ES-I3 (cell line): ENCODE measurements around the gene RBL2.
"Not testable (repeated sequence)": the region's sequence is repeated elsewhere in the genome, so short reads cannot be mapped to it uniquely, and the experiment has no call there.

Source experiments
- H3K36me3 ChIP-seq: 2 replicates; pipeline ENCODE4 v1.6.1; 2013; ENCODE audit warnings: mild to moderate bottlenecking, low read length, control low read depth, moderate library complexity; ENCODE audit not compliant: insufficient read depth
- H3K4me1 ChIP-seq: 2 replicates; pipeline ENCODE4 v1.6.1; 2013; ENCODE audit warnings: mild to moderate bottlenecking, control low read depth, low read length; ENCODE audit not compliant: insufficient read depth
- H3K9ac ChIP-seq: 2 replicates; pipeline ENCODE4 v1.6.1; 2013; ENCODE audit warnings: low read depth, mild to moderate bottlenecking, low read length, moderate library complexity
- H3K9me3 ChIP-seq: 2 replicates; pipeline ENCODE4 v1.6.1; 2013; ENCODE audit warnings: mild to moderate bottlenecking, low read length, moderate library complexity; ENCODE audit not compliant: control insufficient read depth, insufficient read depth

Gene RBL2

DNA sequence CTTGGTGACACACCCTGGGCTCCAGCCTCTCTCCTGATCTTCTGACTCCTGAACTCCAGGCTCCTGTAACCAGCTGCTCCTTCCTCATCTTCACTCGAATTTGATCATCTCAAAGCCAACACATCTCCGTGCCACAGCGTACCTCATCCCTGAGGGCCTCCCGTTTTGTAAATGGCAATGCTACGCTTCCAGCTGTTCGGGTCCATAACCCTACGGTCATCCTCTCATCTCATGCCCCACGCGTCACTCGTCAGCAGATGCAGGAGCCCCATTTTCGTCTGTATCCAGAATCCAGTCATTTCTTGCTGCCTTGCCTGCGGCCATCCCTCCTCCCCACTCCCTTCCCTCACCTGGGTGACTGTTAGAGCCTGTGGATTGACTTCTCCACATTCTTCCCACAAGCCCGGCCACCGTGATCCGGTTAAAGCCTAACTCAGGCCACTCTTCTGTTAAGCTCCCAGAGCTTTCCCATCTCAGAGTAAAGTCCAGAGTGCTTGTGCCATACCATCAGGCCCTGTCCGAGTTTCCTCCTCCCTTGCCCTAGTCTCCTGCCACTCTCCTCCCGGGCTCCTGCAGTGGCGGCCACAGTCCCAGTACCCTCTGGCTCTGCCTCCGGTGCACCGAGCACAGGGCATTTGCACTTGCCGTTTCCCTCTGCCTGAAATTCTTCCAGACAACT is 89.0 kb downstream of the RBL2 start:
- Histone ChIP-seq H3K9me3 (no peaks in the 10 kb centered on the region), H3K9ac (no peak overlapping the region), H3K36me3 (no peaks in the 10 kb centered on the region; the same call in 1 of the 2 replicates), H3K4me1 (no peaks in the 10 kb centered on the region)

DNA sequence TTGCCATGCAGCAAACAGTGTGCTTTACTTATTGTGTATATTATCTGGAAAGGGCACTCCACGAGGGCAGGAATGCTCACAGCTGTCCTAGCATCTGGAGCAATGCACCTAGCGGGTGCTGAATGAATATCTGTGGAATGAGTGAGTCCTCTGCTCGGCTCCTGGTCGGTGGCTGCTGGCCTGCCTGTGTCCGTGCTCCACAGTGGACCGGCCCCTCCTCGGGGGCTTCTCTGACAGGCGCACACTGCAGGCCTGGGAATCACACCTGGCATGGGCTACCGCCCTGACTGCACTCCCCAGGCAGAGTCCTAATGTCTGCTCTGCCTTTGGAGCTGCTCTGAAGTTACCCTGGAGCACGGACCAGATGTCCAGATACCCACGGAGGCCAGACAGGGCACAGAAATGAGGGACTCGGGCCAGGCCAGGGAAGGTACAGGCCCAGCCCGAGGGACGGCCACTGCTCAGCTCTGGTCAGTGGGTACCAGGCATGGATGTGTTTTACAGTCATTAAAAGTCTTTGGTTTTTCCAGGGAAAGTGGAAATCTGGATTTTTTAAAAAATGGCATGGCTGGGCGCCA is 89.8 kb downstream of the RBL2 start:
- no peaks in the 10 kb centered on the region for H3K9me3 ChIP-seq
- H3K36me3 ChIP-seq: no peaks in the 10 kb centered on the region
- H3K9ac ChIP-seq: no peak overlapping the region
- H3K4me1 ChIP-seq: no peaks in the 10 kb centered on the region

DNA sequence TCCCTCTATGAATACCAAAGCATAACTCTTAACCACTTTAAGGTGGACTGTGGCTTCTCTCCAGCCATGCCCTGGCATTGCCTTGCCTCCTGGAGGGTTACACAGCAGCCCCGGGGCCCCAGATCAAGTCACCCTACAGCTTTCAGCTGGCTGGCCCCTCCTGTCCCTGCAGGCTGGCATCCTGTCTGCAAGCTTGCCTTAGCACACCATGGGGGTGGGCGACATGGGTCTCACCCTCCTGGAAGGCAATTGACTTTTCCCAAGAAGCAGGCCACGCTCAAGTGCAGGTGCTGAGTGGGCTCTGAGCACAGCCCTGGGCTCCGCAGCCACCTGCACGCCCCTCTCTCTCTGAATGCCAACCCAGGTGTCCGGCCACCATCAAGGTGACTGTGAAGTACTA is 94.5 kb downstream of the RBL2 start:
- Histone ChIP-seq H3K4me1 (no peaks in the 10 kb centered on the region), H3K9ac (no peak overlapping the region), H3K36me3 (no peaks in the 10 kb centered on the region), H3K9me3 (no peaks in the 10 kb centered on the region)

DNA sequence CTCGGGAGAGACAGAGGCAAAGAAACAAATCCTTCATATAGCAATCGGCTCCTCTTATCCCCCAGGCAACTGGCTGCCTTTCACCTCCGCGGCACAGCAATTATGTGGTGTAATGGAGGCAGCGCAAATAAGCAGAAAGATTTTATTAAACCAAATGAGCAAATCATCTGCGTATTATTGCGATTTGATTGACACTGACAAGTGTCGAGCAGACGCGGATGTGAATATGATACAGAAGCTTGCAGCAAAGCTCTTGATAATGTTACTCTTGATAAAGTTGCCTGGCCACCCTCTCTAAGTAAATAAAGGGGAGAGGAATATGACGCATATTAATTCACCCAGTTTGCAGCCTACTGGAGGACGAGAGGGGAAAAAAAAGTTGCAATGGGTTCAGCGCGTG is 95.2 kb downstream of the RBL2 start:
- H3K4me1 ChIP-seq: no peaks in the 10 kb centered on the region
- H3K36me3 ChIP-seq: no peaks in the 10 kb centered on the region
- H3K9me3 ChIP-seq: no peaks in the 10 kb centered on the region
- no peak overlapping the region for H3K9ac ChIP-seq

DNA sequence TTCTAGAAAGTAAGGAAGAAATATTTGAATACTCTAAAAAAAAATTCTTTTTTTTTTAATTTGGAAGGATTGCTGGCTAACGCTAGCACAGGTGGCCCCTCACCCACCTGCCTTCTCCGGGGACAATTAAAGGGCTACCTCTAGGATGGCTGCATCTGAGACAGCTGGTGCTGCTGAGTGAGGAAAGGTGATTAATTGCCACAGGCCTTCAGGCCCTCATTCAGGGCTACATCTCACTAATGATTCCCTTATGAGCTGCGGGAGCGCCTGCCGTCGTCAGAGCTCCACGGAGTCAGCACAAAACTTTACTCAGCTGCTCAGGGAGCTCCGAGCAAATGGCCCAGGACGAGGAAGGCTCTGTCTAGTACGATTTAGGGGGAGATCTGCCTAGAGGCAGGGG is 95.8 kb downstream of the RBL2 start:
- no peaks in the 10 kb centered on the region for H3K36me3 ChIP-seq
- no peak overlapping the region for H3K9ac ChIP-seq
- no peaks in the 10 kb centered on the region for H3K9me3 ChIP-seq
- no peaks in the 10 kb centered on the region for H3K4me1 ChIP-seq

DNA sequence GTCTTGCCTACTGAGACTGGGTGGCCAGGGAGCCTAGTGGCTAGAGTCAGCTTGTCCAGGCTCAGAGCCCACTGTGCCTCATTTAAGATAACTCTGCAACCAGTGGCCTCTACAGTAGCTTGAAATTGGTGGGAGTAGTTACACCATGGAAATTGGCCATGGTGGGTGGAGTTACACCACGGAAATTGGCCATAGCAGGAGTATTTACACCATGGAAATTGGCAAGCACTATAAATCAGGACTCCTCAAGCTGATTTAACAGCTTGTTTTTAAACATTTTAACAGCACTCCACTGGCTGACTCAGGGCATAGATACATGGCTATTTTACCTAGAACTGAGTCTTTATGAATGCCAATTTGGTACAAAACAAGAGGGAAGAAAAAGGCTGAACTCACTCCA is 96.5 kb downstream of the RBL2 start:
- no peak overlapping the region for H3K9ac ChIP-seq

DNA sequence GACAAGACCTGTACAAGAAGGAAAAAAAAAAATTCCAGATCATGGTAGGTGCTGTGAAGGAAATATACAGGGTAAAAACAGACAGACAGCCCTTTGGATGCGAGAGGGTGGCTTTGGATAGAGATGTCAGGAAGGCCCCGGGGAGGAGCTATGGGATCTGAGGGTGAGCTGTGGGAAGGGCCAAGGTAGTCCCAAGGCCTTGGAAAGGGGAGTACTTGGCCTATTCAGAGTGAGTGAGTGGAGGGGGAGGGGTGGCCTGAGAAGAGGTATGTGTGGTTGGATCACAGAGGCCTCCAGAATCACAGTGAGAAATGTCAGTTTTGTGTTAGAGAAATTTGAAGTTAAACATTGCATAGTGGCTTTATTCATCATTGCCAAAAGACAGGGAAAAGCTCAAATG is 99.9 kb downstream of the RBL2 start:
- Histone ChIP-seq H3K4me1 (no peaks in the 10 kb centered on the region), H3K9me3 (no peaks in the 10 kb centered on the region), H3K9ac (no peak overlapping the region), H3K36me3 (no peaks in the 10 kb centered on the region)

More for the DNA sequence above, 96.5 kb downstream of the RBL2 start:
- no peaks in the 10 kb centered on the region for H3K36me3 ChIP-seq
- H3K9me3 ChIP-seq: no peaks in the 10 kb centered on the region
- H3K4me1 ChIP-seq: no peaks in the 10 kb centered on the region

DNA sequence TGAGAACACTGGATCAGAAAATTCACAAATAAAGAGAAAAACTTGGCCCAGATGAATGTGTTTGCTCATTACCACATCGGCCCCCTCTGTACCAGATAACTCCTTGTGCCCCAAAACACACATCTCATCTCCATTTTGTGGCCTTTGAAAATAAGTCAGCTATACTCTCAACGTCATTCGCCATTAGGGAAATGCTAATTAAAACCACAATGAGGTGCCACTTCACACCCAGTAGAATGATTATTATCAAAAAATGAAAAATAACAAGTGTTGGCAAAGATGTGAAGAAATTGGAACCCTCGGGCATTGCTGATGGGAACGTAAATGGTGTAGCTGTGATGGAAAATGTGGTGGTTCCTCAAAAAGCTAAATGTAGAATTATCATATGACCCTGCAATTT is 103.4 kb downstream of the RBL2 start:
- H3K9ac ChIP-seq: no peak overlapping the region
- H3K4me1 ChIP-seq: no peaks in the 10 kb centered on the region
- no peaks in the 10 kb centered on the region for H3K36me3 ChIP-seq
- no peaks in the 10 kb centered on the region for H3K9me3 ChIP-seq

DNA sequence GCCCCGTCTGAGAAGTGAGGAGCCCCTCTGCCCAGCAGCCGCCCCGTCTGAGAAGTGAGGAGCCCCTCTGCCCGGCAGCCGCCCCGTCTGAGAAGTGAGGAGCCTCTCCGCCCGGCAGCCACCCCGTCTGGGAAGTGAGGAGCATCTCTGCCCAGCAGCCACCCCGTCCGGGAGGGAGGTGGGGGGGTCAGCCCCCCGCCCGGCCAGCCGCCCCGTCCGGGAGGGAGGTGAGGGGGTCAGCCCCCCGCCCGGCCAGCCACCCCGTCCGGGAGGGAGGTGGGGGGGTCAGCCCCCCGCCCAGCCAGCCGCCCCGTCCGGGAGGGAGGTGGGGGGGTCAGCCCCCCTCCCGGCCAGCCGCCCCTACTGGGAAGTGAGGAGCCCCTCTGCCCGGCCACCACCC is 105.1 kb downstream of the RBL2 start:
- H3K9ac ChIP-seq, H3K9me3 ChIP-seq, H3K36me3 ChIP-seq, H3K4me1 ChIP-seq: not testable (repeated sequence)

DNA sequence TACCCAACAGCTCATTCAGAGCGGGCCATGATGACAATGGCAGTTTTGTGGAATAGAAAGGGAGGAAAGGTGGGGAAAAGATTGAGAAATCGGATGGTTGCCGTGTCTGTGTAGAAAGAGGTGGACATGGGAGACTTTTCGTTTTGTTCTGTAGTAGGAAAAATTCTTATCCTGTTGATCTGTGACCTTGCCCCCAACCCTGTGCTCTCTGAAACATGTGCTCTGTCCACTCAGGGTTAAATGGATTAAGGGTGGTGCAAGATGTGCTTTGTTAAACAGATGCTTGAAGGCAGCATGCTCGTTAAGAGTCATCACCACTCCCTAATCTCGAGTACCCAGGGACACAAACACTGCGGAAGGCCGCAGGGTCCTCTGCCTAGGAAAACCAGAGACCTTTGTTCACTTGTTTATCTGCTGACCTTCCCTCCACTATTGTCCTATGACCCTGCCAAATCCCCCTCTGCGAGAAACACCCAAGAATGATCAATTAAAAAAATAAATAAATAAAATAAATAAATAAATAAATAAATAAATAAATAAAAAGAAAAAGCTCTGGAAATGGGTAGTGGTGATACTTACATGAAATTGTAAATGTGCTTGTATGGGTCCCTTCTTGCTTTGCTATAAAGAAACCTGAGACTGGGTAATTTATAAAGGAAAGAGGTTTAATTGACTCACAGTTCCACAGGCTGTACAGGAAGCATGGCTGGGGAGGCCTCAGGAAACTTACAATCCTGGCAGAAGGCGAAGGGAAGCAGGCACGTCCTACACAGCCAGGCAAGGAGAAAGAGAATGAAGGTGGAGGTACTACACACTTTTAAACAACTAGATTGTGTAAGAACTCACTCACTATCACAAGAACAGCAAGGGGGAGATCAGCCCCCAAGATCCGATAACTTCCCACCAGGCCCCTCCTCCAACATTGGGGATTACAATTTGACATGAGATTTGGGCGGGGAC is 105.8 kb downstream of the RBL2 start:
- not testable (repeated sequence) for H3K4me1 ChIP-seq, H3K36me3 ChIP-seq, H3K9ac ChIP-seq, H3K9me3 ChIP-seq
